ENCODE results near the gene LTBP1. TPM values are rescaled to one million over a fixed set of nuclear protein-coding genes. Genes with fewer than 3 reads are reported as not detected.

Gene LTBP1
- total and polyA plus RNA-seq, 2 of the 13 experiments (the other 11 are each of a cell fraction or from before 2014, with no cell fraction given) = 0.12 to 0.22 TPM

GRCh38 chr2:33291278-33292013 lies 344.7 kb downstream of the LTBP1 start (continued):
- TF ChIP-seq ZNF318 (CRISPR knock-in tag; IDR thresholded peaks at IDR 0.05) = no peak
- TF ChIP-seq RBM39 (IDR thresholded peaks at IDR 0.05; ENCODE audit: low read depth, low read length, poor library complexity, severe bottlenecking) = no peak
- no peak for TF ChIP-seq ZSCAN9 (CRISPR knock-in tag; IDR thresholded peaks at IDR 0.05; ENCODE audit: borderline replicate concordance)
- peak; percentile 72 for TF ChIP-seq FOXA1 (IDR thresholded peaks at IDR 0.05)
- TF ChIP-seq FOXA1 (CRISPR knock-in tag; IDR thresholded peaks at IDR 0.05) = peak; percentile 88
- TF ChIP-seq IKZF4 (CRISPR knock-in tag; IDR thresholded peaks at IDR 0.05; ENCODE audit: borderline replicate concordance, low read depth, not compliant biosample characterization) = no peak
- TF ChIP-seq SMYD3 (CRISPR knock-in tag; IDR thresholded peaks at IDR 0.05) = no peak
- no peak for TF ChIP-seq ATF1 (CRISPR knock-in tag; IDR thresholded peaks at IDR 0.05)
- no peak for TF ChIP-seq ZNF615 (CRISPR knock-in tag; IDR thresholded peaks at IDR 0.05; ENCODE audit: borderline replicate concordance)
- TF ChIP-seq, protein P1, sequence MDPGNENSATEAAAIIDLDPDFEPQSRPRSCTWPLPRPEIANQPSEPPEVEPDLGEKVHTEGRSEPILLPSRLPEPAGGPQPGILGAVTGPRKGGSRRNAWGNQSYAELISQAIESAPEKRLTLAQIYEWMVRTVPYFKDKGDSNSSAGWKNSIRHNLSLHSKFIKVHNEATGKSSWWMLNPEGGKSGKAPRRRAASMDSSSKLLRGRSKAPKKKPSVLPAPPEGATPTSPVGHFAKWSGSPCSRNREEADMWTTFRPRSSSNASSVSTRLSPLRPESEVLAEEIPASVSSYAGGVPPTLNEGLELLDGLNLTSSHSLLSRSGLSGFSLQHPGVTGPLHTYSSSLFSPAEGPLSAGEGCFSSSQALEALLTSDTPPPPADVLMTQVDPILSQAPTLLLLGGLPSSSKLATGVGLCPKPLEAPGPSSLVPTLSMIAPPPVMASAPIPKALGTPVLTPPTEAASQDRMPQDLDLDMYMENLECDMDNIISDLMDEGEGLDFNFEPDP (CRISPR knock-in tag; conservative IDR thresholded peaks at IDR 0.05) = no peak
- no peak for TF ChIP-seq SRSF4 (IDR thresholded peaks at IDR 0.05; ENCODE audit: low read depth, low read length, poor library complexity, severe bottlenecking)
- 0 out of 2 replicates have a peak, but pooled peaks have one; percentile 44 for TF ChIP-seq ISL2 (CRISPR knock-in tag; IDR thresholded peaks at IDR 0.05)
- TF ChIP-seq, protein P2, sequence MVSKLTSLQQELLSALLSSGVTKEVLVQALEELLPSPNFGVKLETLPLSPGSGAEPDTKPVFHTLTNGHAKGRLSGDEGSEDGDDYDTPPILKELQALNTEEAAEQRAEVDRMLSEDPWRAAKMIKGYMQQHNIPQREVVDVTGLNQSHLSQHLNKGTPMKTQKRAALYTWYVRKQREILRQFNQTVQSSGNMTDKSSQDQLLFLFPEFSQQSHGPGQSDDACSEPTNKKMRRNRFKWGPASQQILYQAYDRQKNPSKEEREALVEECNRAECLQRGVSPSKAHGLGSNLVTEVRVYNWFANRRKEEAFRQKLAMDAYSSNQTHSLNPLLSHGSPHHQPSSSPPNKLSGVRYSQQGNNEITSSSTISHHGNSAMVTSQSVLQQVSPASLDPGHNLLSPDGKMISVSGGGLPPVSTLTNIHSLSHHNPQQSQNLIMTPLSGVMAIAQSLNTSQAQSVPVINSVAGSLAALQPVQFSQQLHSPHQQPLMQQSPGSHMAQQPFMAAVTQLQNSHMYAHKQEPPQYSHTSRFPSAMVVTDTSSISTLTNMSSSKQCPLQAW (CRISPR knock-in tag; IDR thresholded peaks at IDR 0.05) = no peak
- TF ChIP-seq ZNF678 (CRISPR knock-in tag; IDR thresholded peaks at IDR 0.05) = no peak
- no peak for TF ChIP-seq ZNF530 (CRISPR knock-in tag; IDR thresholded peaks at IDR 0.05; ENCODE audit: low read depth)
- TF ChIP-seq ZNF749 (CRISPR knock-in tag; IDR thresholded peaks at IDR 0.05; ENCODE audit: borderline replicate concordance) = no peak

Data from HepG2 (cell line).